ENCODE data around the gene CSTPP1. TPM values are rescaled to one million over a fixed set of nuclear protein-coding genes. Genes with fewer than 3 reads are reported as not detected.

CSTPP1 gene
- total RNA-seq, 4 donors from 2014 or later: 31.8 to 42.1 (median 39.1) TPM

DNA sequence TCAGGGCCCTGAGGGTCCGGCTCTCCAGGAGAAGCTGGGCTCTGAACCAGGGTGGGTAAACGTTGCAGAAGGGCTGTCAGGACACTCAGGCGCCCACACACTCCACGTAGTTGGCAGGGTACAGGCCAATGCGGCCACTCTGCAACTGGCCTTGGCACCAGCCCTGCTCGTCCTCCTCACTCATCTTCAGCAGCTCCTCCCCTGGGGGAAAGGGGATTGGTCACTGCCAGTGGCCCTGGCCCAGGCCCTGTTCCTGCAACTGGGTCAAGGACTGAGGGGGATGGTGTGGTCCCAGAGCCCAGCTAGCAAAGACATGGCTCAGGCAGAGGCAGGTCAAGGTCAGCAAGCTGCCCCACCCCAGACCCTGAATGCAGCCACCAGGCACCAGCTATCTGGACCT lies 241.3 kb downstream of the CSTPP1 start:
- no peak for DNase-seq
- peaks cover 0 to 22% (median 0%) of the 10 kb centered on the region in 3 donors for H3K36me3 ChIP-seq
- no peaks in the 10 kb centered on the region for H3K27me3 ChIP-seq
- no peak for TF ChIP-seq POLR2A (IDR thresholded peaks at IDR 0.05)
- TF ChIP-seq, protein P1, sequence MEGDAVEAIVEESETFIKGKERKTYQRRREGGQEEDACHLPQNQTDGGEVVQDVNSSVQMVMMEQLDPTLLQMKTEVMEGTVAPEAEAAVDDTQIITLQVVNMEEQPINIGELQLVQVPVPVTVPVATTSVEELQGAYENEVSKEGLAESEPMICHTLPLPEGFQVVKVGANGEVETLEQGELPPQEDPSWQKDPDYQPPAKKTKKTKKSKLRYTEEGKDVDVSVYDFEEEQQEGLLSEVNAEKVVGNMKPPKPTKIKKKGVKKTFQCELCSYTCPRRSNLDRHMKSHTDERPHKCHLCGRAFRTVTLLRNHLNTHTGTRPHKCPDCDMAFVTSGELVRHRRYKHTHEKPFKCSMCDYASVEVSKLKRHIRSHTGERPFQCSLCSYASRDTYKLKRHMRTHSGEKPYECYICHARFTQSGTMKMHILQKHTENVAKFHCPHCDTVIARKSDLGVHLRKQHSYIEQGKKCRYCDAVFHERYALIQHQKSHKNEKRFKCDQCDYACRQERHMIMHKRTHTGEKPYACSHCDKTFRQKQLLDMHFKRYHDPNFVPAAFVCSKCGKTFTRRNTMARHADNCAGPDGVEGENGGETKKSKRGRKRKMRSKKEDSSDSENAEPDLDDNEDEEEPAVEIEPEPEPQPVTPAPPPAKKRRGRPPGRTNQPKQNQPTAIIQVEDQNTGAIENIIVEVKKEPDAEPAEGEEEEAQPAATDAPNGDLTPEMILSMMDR (IDR thresholded peaks at IDR 0.05): no peak
- H3K9me3 ChIP-seq: no peaks in the 10 kb centered on the region
- H3K4me1 ChIP-seq: peaks cover 9 to 26% (median 15%) of the 10 kb centered on the region in 4 donors
- peak overlapping the region in 2 of 4 donors; percentile 77 to 90 for H3K4me3 ChIP-seq
- peak overlapping the region; percentile 97 to 99 (median 98) for H3K27ac ChIP-seq

DNA sequence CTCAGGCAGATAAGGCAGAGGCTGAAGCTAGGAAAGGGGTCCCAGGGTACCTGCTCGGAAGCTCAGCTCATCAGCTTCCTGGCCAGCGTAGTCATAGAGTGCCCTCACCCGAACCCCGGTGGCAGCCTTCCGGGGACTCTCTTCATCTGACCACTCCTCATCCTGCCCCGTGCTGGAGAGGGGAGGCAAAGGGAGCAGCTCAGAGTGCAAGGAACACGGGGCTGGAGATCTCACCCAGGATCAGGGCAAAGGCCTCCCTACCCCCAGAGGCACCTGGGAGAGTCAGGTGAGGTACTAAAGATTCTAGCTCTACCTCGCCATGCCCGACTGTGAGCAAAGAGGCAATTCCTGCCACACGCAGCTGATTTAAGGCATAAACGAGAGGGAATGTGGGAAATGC lies 241.8 kb downstream of the CSTPP1 start:
- H3K4me3 ChIP-seq: no peak overlapping the region
- H3K27ac ChIP-seq: peak overlapping the region; percentile 97 to 99 (median 98)
- no peak for DNase-seq
- peaks cover 9 to 21% (median 15%) of the 10 kb centered on the region in 4 donors for H3K4me1 ChIP-seq
- peaks cover 0 to 17% (median 0%) of the 10 kb centered on the region in 3 donors for H3K36me3 ChIP-seq
- no peaks in the 10 kb centered on the region for H3K9me3 ChIP-seq
- TF ChIP-seq, protein P1 (IDR thresholded peaks at IDR 0.05): no peak
- no peak for TF ChIP-seq POLR2A (IDR thresholded peaks at IDR 0.05)
- no peaks in the 10 kb centered on the region for H3K27me3 ChIP-seq

DNA sequence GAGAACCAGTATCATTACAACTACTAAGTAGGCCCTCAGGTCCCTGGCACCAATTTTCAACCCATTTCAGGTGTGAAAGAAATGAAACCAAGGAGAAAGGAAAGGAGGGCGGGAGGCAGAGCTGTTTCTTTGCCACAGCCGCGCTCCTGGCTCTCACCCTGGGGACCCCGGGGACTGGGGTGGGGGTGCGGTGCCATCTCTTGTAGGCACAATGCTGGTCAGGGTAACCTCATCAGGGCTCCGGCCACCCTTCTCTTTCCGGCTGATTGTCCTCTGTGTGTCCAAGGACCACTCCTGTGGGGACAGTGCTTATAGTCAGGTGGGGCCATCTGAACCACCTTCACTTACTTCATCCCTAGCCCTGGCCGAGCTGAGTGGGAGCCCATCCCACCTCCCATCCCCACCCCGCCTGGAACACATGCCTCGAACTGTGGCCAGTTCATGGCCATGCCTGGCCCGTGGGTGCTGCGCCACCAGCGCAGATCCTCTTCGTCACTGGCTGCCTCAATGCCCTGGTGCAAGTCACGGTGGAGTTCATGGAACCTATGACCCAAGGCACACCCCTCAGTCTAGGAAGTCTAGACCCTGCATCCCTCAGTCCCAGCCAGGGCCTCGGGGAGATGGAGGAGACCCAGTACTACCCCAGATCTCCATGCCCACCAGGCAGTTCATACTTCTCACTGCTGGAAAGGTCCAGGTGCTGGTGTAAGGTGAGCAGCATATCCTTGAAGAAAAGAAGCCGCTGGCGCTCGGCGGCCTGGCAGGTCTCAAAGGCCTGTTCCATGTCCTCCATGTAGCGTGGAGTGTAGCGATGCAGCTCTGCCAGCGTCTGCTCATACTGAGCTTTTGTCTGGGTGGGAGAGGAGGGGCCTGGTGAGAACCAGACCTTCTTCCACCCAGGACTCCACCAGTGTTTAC lies 242.4 kb downstream of the CSTPP1 start:
- Histone ChIP-seq H3K36me3 (peaks cover 0 to 12% (median 0%) of the 10 kb centered on the region in 3 donors), H3K4me3 (no peak overlapping the region), H3K27me3 (no peaks in the 10 kb centered on the region), H3K4me1 (peaks cover 9 to 21% (median 15%) of the 10 kb centered on the region in 4 donors), H3K27ac (peak overlapping the region in 1 of 4 donors; percentile 99), H3K9me3 (no peaks in the 10 kb centered on the region)
- no peak for TF ChIP-seq POLR2A (IDR thresholded peaks at IDR 0.05)
- DNase-seq: no peak

DNA sequence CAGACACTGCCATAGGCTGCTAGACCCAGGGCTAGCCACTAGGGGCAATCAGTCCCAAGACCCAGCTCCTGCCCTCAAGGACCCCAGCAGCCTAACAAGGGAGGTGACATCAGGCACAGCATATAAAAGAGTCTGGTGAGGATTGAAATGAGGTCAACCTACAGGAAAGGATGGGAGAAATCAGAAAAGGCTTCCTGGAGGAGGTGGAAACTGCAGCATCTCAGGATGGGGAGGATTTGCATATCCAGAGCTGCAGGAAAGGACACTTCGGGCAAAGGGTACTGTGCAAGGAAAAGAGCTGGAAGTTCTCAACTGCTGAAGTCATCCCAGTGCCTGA lies 243.1 kb downstream of the CSTPP1 start:
- DNase-seq: peak in 2 of 3 donors; percentile 24 to 70
- H3K4me1 ChIP-seq: peaks cover 9 to 24% (median 15%) of the 10 kb centered on the region in 4 donors
- H3K27me3 ChIP-seq: no peaks in the 10 kb centered on the region
- H3K9me3 ChIP-seq: no peaks in the 10 kb centered on the region
- peaks cover 0 to 8% (median 0%) of the 10 kb centered on the region in 3 donors for H3K36me3 ChIP-seq
- H3K4me3 ChIP-seq: no peak overlapping the region
- no peak overlapping the region for H3K27ac ChIP-seq
- TF ChIP-seq POLR2A (IDR thresholded peaks at IDR 0.05): no peak
- TF ChIP-seq, protein P1 (IDR thresholded peaks at IDR 0.05): peak in 4 of 6 experiments; percentile 43 to 57 (median 56)

DNA sequence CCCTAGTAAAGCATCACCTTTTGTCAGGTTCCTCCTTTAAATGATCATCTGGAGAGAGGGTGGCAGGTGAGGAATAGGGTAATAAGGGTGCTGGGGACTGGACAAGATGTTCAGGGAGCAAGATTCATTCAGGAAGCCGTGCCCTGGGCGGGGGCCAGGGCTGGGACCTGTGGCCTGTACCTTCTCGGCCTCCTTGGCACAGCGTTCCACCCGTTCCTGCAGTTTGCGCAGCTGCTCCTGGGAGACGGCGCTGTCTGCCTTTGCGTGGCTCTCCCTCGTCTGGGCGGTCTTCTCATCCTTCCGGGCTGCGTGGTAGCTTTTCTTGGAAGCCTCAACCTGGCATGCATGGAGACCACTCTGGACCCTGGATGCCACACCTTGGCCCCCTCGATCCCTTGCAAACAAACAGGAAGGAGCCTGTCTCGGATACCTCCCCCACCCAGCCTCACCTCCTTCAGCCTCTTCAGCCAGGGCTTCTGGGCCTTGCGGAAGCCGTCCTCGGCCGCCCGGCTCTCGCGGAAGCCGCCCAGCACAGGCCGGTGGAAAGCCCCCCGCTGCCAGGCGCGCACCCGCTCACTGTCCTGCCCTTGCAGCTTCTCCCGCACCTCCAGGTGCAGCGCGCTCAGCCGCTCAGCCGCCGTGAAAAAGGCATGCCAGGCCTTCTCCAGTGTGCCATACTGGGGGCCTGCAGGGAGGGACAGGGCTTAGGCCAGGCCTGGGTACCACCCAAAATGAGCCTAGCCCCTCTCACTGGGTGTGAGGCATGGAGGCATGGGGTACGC lies 243.6 kb downstream of the CSTPP1 start:
- Histone ChIP-seq H3K4me3 (no peak overlapping the region), H3K36me3 (peaks cover 0 to 3% (median 0%) of the 10 kb centered on the region in 3 donors), H3K27ac (no peak overlapping the region), H3K4me1 (peaks cover 12 to 26% (median 14%) of the 10 kb centered on the region in 4 donors), H3K27me3 (no peaks in the 10 kb centered on the region), H3K9me3 (no peaks in the 10 kb centered on the region)
- no peak for DNase-seq
- TF ChIP-seq POLR2A (IDR thresholded peaks at IDR 0.05): no peak
- TF ChIP-seq, protein P1 (IDR thresholded peaks at IDR 0.05): no peak

Measured in Peyer's patch (tissue), 4 donors.